GM18508 (cell line): ENCODE results near the gene TNFAIP3.
"Not testable (repeated sequence)": the region's sequence is repeated elsewhere in the genome, so short reads cannot be mapped to it uniquely, and the experiment has no call there.

Source experiments
- ATAC-seq: cut with Tn5 transposase; IDR thresholded peaks from one replicate; pipeline ENCODE4 v1.9.1; 2021; ENCODE audit warnings: moderate number of reproducible peaks; ENCODE audit not compliant: insufficient read depth, unreplicated experiment

TNFAIP3 gene

DNA sequence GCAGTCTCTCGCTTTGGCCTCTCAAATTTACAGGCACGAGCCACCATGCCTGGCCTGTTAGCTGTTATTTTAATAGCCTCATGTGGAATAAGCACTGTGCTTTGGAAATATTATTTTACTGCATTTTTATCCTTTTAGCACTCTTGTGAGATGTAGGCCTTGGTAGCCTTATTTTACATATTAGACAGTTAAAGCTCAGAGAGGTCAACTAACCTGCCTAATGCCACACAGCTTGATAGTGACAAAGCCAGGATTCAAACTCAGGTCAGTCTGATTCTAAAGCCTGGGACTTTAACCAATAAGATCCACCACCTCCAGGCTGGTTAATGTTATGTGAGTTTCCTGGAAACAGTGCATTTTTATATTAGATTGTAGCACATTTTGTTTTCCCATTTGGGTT lies 9.5 kb downstream of the TNFAIP3 start:
- no peak for ATAC-seq

DNA sequence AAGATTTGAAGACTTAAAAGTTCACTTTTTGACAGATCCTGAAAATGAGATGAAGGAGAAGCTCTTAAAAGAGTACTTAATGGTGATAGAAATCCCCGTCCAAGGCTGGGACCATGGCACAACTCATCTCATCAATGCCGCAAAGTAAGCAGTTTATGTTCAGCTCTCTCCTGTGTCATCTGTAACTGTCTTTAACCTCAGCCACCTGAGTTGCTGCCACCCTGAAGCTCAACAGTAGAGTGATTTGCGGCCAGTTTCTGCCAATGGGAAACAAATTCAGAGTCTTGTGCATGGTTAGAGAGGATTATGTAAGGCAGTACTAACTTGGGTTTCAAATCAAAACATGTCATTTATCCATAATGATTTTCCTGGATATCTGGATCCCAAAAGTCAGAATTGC lies 10.1 kb downstream of the TNFAIP3 start:
- ATAC-seq: no peak

DNA sequence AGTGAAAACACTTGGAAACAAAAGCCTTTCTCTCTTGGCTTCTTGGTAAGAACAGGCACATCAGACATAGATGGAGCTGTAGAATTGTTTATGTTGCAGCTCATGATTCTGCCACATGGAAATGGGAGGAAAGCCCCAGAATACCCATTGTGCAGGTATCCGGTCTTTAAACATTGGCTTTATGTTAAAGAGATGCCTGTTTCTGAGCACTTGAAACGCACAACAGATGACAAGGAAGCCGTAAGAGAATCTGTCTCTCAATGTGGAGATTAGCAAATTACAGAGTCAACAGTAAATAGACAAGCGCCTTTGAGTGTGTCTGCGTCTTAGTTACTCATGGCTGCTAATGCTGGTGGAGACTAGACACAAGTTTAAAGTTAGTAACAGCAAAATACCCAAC lies 10.5 kb downstream of the TNFAIP3 start:
- no peak for ATAC-seq

DNA sequence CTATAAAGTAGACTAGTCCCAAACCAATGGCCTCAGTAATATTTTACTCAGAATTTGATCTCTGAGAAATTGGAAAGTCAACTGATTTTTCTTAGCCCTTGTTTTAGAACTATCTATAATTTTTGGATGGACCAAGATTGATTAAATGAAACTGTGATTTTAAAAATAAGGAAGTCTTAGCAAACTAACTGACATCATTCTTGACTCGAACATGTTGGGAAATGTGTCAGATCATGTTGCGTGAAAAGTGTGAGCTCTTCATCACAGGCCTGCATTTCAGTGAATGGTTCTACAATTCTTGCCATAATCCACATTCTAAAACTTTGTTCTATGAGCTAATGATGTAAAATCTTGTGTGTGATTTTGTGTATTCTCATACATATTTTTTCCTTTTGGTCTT lies 11.0 kb downstream of the TNFAIP3 start:
- no peak for ATAC-seq

DNA sequence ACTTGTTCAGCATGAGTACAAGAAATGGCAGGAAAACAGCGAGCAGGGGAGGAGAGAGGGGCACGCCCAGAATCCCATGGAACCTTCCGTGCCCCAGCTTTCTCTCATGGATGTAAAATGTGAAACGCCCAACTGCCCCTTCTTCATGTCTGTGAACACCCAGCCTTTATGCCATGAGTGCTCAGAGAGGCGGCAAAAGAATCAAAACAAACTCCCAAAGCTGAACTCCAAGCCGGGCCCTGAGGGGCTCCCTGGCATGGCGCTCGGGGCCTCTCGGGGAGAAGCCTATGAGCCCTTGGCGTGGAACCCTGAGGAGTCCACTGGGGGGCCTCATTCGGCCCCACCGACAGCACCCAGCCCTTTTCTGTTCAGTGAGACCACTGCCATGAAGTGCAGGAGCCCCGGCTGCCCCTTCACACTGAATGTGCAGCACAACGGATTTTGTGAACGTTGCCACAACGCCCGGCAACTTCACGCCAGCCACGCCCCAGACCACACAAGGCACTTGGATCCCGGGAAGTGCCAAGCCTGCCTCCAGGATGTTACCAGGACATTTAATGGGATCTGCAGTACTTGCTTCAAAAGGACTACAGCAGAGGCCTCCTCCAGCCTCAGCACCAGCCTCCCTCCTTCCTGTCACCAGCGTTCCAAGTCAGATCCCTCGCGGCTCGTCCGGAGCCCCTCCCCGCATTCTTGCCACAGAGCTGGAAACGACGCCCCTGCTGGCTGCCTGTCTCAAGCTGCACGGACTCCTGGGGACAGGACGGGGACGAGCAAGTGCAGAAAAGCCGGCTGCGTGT lies 11.6 kb downstream of the TNFAIP3 start:
- no peak for ATAC-seq

DNA sequence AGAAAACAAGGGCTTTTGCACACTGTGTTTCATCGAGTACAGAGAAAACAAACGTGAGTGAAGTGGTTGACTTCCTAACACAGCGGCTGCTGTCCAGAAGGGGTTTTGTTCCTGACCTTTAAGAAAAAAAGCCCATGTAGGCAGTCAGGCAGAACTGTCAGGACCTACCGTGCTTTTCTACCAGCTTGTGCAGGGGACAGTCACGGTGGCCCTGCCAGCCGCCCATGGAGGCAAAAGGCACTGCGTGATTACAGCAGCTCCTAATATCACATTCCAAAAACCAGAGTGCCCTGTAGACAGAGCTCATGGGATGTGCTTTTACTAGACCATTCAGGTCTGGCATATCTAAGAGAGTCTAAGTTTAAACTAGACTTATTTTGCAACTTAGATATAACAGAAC lies 12.2 kb downstream of the TNFAIP3 start:
- ATAC-seq: no peak

DNA sequence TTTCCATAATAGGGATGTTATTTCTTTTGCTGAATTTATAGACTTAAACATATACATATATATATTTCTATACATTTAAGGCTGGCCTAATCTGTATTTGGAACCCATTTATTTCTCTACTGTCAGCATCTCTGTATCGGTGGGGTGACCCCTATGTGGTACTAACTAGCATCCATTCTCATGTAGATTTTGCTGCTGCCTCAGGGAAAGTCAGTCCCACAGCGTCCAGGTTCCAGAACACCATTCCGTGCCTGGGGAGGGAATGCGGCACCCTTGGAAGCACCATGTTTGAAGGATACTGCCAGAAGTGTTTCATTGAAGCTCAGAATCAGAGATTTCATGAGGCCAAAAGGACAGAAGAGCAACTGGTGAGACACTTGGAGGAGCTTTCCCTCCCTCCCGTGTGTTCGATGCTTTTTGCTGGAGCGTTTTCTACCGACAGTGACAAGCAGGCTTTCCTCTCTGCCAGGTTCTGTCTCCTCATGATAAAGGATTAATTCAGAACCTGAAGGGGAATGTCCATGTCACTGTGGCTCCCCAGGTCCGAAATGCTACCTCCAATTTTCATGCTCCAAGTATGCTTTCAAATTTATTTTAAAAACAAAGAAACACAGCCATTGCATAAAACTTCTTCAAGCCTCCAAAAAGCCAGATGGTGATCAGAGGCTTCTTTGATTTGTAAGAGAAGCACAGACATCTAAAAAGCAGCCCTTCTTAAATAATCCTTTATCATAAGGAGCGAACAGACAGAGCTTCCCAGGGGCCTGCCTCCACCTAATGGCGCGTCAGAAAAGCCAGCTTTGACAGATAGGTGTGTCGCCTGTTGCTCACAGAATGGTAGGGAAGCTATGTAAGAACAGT lies 13.1 kb downstream of the TNFAIP3 start:
- ATAC-seq: no peak

DNA sequence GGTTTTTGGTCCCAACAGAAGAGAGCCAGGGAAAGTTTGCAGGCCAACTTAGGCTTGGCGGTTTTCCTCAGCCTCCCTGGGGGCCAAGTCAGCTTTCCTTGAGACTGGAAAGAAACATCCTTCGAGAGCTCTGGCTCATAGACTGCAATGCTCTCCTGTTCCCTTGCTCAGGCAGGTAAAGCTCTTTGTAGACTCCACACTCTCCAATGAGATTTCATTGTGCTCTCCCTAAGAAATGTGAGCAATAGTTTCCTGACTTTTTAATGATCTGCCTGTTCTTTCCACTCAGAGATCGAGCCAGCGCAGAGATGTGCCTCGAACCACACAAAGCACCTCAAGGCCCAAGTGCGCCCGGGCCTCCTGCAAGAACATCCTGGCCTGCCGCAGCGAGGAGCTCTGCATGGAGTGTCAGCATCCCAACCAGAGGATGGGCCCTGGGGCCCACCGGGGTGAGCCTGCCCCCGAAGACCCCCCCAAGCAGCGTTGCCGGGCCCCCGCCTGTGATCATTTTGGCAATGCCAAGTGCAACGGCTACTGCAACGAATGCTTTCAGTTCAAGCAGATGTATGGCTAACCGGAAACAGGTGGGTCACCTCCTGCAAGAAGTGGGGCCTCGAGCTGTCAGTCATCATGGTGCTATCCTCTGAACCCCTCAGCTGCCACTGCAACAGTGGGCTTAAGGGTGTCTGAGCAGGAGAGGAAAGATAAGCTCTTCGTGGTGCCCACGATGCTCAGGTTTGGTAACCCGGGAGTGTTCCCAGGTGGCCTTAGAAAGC lies 13.9 kb downstream of the TNFAIP3 start:
- no peak for ATAC-seq

DNA sequence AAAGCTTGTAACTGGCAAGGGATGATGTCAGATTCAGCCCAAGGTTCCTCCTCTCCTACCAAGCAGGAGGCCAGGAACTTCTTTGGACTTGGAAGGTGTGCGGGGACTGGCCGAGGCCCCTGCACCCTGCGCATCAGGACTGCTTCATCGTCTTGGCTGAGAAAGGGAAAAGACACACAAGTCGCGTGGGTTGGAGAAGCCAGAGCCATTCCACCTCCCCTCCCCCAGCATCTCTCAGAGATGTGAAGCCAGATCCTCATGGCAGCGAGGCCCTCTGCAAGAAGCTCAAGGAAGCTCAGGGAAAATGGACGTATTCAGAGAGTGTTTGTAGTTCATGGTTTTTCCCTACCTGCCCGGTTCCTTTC lies 14.4 kb downstream of the TNFAIP3 start:
- no peak for ATAC-seq

DNA sequence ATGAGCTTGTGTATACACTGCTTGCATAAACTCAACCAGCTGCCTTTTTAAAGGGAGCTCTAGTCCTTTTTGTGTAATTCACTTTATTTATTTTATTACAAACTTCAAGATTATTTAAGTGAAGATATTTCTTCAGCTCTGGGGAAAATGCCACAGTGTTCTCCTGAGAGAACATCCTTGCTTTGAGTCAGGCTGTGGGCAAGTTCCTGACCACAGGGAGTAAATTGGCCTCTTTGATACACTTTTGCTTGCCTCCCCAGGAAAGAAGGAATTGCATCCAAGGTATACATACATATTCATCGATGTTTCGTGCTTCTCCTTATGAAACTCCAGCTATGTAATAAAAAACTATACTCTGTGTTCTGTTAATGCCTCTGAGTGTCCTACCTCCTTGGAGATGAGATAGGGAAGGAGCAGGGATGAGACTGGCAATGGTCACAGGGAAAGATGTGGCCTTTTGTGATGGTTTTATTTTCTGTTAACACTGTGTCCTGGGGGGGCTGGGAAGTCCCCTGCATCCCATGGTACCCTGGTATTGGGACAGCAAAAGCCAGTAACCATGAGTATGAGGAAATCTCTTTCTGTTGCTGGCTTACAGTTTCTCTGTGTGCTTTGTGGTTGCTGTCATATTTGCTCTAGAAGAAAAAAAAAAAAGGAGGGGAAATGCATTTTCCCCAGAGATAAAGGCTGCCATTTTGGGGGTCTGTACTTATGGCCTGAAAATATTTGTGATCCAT lies 15.3 kb downstream of the TNFAIP3 start:
- ATAC-seq: no peak

DNA sequence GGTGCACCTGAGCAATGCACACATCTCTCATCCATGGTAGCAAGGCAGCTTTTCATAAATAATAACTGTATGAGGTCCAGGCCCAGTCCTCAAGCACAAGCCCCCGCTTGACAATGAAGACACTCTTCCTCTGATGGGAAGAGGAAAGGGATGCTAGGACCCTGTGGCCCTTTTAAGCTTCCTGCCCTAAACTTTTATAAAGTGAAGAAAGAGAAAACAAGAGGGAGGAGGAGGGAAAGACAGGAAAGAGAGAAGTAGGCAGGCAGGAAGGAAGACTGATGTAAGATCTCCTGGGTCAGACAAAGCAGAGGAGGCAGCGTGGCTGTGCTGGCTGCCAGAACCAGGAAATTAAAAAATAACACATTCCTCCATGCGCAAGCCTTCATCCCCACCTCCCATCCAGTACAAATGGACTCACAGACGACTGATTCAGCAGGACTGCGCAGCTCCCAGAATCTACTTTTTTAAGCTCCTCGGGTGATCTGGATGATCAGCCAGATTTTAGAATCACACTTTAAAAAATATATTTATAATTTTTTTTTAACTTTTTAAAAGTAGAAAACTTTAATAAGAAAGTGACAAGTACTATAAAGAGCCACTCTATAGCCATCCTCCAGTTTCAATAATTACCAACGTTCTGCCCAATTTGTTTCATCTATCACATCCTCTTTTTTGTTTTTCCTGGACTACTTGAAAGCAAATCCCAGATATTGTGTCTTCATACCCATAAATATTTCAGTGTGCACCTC lies 16.5 kb downstream of the TNFAIP3 start:
- no peak for ATAC-seq

DNA sequence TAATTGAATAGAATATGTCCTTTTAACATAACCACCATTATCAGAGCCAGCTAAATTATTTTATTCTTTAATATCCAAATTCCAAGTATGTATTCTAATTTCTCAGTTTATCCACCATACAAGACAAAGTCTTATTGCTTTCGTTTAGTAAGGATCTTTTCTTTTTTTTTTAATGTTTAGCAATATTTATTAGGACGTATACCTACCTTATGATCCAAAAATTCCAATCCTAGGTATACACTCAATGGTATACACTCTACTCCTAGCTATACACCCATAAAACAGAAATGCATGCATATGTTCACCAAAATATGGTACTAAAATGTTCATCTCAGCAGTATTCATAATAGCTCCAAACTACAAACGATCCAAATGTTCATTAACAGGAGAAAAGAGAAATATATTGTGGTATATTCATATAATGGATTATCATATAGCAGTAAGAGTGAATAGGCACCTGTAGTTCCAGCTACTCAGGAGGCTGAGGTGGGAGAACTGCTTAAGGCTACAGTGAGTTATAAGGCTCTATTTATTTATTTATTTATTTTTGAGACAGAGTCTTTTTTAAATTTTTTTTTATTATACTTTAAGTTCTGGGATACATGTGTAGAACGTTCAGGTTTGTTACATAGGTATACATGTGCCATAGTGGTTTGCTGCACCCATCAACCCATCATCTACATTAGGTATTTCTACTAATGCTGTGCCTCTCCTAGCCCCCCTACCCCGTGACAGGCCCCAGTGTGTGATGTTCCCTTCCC lies 17.3 kb downstream of the TNFAIP3 start:
- ATAC-seq: no peak

DNA sequence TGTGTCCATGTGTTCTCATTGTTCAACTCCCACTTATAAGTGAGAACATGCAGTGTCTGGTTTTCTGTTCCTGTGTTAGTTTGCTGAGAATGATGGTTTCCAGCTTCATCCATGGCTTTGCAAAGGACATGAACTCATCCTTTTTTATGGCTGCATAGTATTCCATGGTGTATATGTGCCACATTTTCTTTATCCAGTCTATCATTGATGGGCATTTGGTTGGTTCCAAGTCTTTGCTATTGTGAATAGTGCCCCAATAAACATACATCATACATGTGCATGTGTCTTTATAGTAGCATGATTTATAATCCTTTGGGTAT lies 17.8 kb downstream of the TNFAIP3 start:
- not testable (repeated sequence) for ATAC-seq

DNA sequence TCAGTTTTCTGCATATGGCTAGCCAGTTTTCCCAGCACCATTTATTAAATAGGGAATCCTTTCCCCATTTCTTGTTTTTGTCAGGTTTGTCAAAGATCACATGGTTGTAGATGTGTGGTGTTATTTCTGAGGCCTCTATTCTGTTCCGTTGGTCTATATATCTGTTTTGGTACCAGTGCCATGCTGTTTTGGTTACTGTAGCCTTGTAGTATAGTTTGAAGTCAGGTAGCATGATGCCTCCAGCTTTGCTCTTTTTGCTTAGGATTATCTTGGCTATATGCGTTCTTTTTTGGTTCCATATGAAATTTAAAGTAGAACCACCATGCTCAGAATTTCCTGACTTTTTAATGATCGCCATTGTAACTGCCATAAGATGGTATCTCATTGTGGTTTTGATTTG lies 19.2 kb downstream of the TNFAIP3 start:
- not testable (repeated sequence) for ATAC-seq

DNA sequence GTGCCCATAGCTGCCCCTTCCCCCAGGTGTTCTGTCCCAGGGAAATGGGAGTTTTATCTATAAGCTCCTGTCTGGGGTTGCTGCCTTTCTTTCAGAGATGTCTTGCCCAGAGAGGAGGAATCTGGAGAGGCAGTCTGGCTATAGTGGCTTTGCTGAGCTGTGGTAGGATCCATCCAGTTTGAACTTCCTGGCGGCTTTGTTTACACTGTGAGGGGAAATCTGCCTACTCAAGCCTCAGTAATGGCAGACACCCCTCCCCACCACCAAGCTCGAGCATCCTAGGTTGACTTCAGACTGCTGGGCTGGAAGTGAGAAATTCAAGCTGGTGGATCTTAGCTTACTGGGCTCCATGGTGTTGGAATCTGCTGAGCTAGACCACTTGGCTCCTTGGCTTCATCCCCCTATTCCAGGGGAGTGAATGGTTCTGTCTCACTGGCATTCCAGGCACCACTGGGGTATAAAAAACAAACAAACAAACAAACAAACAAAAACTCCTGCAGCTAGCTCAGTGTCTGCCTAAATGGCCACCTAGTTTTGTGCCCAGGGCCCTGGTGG lies 24.0 kb downstream of the TNFAIP3 start:
- ATAC-seq: no peak

DNA sequence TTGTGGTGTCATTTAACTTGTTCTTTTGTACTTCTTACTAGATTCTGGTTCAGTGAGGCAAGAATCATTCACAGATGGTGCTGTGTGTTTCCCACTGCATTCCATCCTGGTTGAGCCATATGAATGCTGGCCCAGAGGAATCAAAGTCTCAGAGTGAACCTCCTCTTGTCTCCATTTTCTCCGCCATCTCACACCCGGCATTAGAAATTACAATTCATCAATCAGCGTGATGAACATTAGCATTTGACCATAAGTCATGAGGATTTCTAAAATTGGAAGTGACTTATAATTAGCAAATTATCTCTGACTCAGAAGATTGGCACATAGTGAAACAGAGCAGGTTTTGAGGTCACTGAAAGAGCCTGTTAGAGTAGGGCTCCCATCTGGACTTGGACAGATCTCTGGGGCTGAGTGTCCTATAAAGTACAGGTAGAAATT lies 25.2 kb downstream of the TNFAIP3 start:
- no peak for ATAC-seq

DNA sequence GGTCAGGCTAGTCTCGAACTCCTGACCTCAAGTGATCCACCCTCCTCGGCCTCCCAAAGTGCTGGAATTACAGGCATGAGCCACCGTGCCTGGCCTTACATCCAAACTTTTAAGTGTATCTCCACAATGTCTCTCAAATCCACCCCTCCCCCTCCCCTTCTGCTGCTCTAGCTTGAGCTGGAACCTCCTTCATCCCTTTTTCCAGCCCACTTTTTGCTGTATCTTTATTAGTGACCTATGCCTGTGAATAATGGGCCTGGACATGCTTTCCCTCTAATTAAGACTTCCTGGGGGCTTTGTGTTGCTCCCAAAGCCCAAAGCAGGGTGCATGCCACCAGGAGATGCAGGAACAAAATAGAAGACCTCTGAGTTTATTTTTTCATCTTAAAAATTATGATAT lies 26.1 kb downstream of the TNFAIP3 start:
- ATAC-seq: no peak

DNA sequence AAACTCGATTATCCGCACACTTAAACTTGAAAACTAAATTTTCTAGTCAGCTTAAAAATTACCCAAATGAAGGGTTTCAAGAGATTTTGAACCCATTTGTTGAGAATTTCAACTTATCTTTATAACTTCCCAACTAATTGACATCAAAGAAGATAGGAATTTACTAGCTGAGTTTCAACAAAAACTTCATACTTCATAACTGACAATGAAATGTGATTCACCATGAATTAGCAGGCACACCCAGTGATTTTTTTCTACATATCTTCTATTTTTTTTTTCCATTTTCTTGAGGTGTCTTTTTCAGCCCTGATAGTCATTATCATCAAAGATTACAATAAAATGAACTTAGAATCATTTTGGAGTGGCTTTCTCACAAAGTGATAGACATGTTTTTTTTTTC lies 26.7 kb downstream of the TNFAIP3 start:
- no peak for ATAC-seq

DNA sequence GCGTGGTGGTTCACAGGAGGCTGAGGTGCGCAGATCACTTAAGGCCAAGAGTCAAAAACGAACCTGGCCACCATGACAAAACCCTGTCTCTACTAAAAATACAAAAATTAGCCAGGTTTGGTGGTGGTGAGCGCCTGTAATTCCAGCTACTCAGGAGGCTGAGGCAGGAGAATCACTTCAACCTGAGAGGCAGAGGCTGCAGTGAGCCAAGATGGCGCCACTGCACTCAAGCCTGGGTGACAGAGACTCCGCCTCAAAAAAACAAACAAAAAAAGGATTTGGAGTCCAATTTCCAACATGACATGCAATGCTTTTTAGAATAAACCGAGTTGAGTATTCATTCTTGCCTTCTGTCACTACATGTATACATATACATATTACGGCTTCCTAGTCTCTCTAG lies 27.3 kb downstream of the TNFAIP3 start:
- ATAC-seq: not testable (repeated sequence)
